A673 (cell line): Measurements from ENCODE around the gene RIT2. TPM values are rescaled to one million over a fixed set of nuclear protein-coding genes. Genes with fewer than 3 reads are reported as not detected.
"Not testable (repeated sequence)": the region's sequence is repeated elsewhere in the genome, so short reads cannot be mapped to it uniquely, and the experiment has no call there.

ENCODE experiments used
- BruUV-seq: library from RNA; stranded (reverse); fragments of 400-500 nt; replicated peaks from 2 replicates; lab custom pipeline; 2021; lab: Mats Ljungman, UMichigan
- CTCF ChIA-PET: fragments of 300-600 bp; sonication (Branson Sonifier 250); formaldehyde crosslinking; loops from one replicate; lab custom pipeline; 2022; ENCODE audit warnings: antibody characterized with exemption; lab: Charles Lee
- POLR2A ChIA-PET: fragments of 300-600 bp; sonication (Branson Sonifier 250); formaldehyde crosslinking; loops from one replicate; lab custom pipeline; 2022; ENCODE audit warnings: antibody characterized with exemption; ENCODE audit not compliant: low non-redundant PET; lab: Charles Lee
- DNase-seq: peaks from one replicate; pipeline ENCODE4 v3.0.0-alpha.2; 2015; ENCODE audit warnings: low spot score
- H3K27ac ChIP-seq: fragments of 200-600 bp; sonication (generic); 2 replicates; pipeline ENCODE4 v1.5.1; 2016; ENCODE audit warnings: mixed run types, low read depth, mild to moderate bottlenecking, mixed read lengths, antibody characterized with exemption, low read length; ENCODE audit not compliant: poor library complexity, severe bottlenecking
- H3K27me3 ChIP-seq: fragments of 200-600 bp; sonication (generic); replicated peaks from 2 replicates; pipeline ENCODE4 v1.6.1; 2017; ENCODE audit warnings: mixed run types, low read depth, mild to moderate bottlenecking, mixed read lengths, antibody characterized with exemption, low read length; ENCODE audit not compliant: insufficient read depth, poor library complexity
- H3K36me3 ChIP-seq: fragments of 200-600 bp; sonication (generic); 2 replicates; pipeline ENCODE4 v1.6.1; 2016; ENCODE audit warnings: mixed run types, mild to moderate bottlenecking, mixed read lengths, antibody characterized with exemption, low read length; ENCODE audit not compliant: insufficient read depth, poor library complexity, severe bottlenecking
- H3K4me1 ChIP-seq: fragments of 200-600 bp; sonication (generic); 2 replicates; pipeline ENCODE4 v1.6.1; 2017; ENCODE audit warnings: mixed run types, mild to moderate bottlenecking, mixed read lengths, antibody characterized with exemption, low read length; ENCODE audit not compliant: insufficient read depth, poor library complexity, severe bottlenecking
- H3K4me3 ChIP-seq: fragments of 200-600 bp; sonication (generic); 2 replicates; pipeline ENCODE4 v1.5.1; 2016; ENCODE audit warnings: low read depth, mixed run types, mild to moderate bottlenecking, mixed read lengths, low read length; ENCODE audit not compliant: poor library complexity, severe bottlenecking
- H3K9me3 ChIP-seq: fragments of 200-600 bp; sonication (generic); 2 replicates; pipeline ENCODE4 v1.6.1; 2016; ENCODE audit warnings: mixed run types, low read depth, mild to moderate bottlenecking, mixed read lengths, antibody characterized with exemption, low read length; ENCODE audit not compliant: poor library complexity, severe bottlenecking
- EZH2 ChIP-seq: fragments of 200-600 bp; sonication (generic); IDR thresholded peaks from 2 replicates; pipeline ENCODE4 v1.6.1; 2017; ENCODE audit warnings: borderline replicate concordance, low read depth, mild to moderate bottlenecking, mixed read lengths, antibody characterized with exemption, low read length; ENCODE audit not compliant: poor library complexity, severe bottlenecking
- intact Hi-C: fragments of 100-400 bp; cut with micrococcal nuclease; formaldehyde crosslinking; loops from one replicate; pipeline ENCODE4 v1.10.0; 2022; ENCODE audit not compliant: unreplicated experiment
- total RNA-seq: library from RNA; stranded (reverse); gene quantifications from 2 replicates; pipeline ENCODE4 v1.2.3, GENCODE V29; 2021
- TF ChIP-seq, protein P1 (sequence below): fragments of 300-800, 200-600 bp; sonication (generic); conservative IDR thresholded peaks from 2 replicates; pipeline ENCODE4 v1.5.1; 2017; ENCODE audit warnings: low read depth, mild to moderate bottlenecking, antibody characterized with exemption, low read length, moderate library complexity, mixed read lengths

The RIT2 gene
- total RNA-seq, 1 experiment from 2014 or later, result not detected

DNA sequence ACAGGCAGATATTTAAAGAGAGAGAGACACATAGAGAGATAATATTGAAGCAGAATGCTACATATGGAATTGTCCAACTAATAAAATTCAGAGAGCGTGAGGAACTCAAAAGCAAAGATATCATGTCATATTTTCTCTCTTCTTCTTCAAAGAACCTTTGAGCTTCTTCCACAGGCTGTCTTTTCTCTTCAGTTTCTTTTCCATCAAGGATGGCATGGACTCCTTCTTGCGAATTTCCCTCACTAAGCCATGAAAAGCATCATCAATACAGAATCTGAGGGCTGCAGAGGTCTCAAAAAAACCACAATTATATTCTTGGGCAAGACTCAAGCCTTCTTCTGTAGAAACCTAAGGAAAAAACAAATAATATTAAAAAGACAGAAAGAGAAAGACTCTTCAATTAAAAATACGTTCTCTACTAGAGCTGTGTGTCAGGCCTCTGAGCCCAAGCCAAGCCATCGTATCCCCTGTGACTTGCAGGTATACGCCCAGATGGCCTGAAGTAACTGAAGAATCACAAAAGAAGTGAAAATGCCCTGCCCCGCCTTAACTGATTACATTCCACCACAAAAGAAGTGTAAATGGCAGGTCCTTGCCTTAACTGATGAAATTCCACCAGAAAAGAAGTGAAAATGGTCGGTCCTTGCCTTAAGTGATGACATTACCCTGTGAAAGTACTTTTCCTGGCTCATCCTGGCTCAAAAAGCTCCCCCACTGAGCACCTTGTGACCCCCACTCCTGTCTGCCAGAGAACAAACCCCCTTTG, 371.9 kb downstream of the RIT2 start:
- no TSS peak for BruUV-seq
- intact Hi-C loops, result no loop called here
- POLR2A ChIA-PET, result no interaction called here
- no peak for DNase-seq
- no peak overlapping the region for H3K27ac ChIP-seq
- H3K27me3 ChIP-seq, result no peaks in the 10 kb centered on the region
- CTCF ChIA-PET, result no interaction called here
- TF ChIP-seq, protein P1, sequence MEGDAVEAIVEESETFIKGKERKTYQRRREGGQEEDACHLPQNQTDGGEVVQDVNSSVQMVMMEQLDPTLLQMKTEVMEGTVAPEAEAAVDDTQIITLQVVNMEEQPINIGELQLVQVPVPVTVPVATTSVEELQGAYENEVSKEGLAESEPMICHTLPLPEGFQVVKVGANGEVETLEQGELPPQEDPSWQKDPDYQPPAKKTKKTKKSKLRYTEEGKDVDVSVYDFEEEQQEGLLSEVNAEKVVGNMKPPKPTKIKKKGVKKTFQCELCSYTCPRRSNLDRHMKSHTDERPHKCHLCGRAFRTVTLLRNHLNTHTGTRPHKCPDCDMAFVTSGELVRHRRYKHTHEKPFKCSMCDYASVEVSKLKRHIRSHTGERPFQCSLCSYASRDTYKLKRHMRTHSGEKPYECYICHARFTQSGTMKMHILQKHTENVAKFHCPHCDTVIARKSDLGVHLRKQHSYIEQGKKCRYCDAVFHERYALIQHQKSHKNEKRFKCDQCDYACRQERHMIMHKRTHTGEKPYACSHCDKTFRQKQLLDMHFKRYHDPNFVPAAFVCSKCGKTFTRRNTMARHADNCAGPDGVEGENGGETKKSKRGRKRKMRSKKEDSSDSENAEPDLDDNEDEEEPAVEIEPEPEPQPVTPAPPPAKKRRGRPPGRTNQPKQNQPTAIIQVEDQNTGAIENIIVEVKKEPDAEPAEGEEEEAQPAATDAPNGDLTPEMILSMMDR, result no peak
- TF ChIP-seq EZH2, result no peak
- no peak overlapping the region for H3K4me3 ChIP-seq
- no peaks in the 10 kb centered on the region for H3K36me3 ChIP-seq
- H3K9me3 ChIP-seq, result no peaks in the 10 kb centered on the region
- H3K4me1 ChIP-seq, result no peaks in the 10 kb centered on the region

DNA sequence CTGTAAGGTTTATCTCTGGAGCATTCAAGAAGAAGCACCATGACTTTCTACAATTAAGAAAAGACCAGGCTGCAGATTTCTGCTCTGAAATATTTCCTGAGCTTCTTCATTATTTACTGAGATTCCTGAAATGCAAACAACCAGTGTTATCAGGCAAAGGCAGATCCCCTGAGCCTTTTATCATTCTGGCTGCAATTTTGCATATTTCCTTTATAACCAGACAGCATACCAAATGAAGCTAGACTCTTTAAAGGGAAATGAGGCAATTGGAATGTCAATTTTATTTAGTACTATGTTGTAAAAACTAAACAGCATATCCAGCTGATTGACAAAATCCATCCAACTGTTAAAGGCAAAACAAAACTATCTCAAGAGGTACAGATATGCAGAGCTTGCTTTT, 372.5 kb downstream of the RIT2 start:
- no peaks in the 10 kb centered on the region for H3K27me3 ChIP-seq
- no peaks in the 10 kb centered on the region for H3K4me1 ChIP-seq
- CTCF ChIA-PET, result no interaction called here
- H3K4me3 ChIP-seq, result no peak overlapping the region
- TF ChIP-seq, protein P1, result no peak
- TF ChIP-seq EZH2, result no peak
- H3K27ac ChIP-seq, result no peak overlapping the region
- DNase-seq, result no peak
- H3K9me3 ChIP-seq, result no peaks in the 10 kb centered on the region
- POLR2A ChIA-PET, result no interaction called here
- no TSS peak for BruUV-seq
- H3K36me3 ChIP-seq, result no peaks in the 10 kb centered on the region
- intact Hi-C loops, result no loop called here

DNA sequence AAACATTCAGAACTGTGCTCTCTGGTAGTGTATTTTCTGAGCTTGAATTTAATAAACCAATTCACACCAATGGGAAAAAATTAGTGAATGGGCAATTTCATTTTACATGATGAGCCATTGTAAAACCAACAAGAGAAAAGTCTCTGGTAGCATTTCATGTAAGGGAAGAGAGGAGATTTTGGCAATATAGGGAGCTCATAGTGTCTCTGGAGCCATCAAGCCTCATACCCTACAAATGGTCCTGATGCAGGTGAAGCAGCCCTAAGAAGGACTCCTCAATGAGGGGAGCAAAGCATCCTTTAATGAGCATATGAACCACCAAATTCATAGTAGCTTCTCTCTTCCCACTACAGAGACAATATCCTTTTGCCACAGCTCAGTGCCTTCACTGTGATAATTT, 373.0 kb downstream of the RIT2 start:
- TF ChIP-seq EZH2, result no peak
- TF ChIP-seq, protein P1, result no peak
- no peaks in the 10 kb centered on the region for H3K4me1 ChIP-seq
- H3K9me3 ChIP-seq, result no peaks in the 10 kb centered on the region
- DNase-seq, result no peak
- intact Hi-C loops, result no loop called here
- BruUV-seq, result no TSS peak
- no peak overlapping the region for H3K4me3 ChIP-seq
- CTCF ChIA-PET, result no interaction called here
- no peaks in the 10 kb centered on the region for H3K36me3 ChIP-seq
- no peaks in the 10 kb centered on the region for H3K27me3 ChIP-seq
- POLR2A ChIA-PET, result no interaction called here
- no peak overlapping the region for H3K27ac ChIP-seq

DNA sequence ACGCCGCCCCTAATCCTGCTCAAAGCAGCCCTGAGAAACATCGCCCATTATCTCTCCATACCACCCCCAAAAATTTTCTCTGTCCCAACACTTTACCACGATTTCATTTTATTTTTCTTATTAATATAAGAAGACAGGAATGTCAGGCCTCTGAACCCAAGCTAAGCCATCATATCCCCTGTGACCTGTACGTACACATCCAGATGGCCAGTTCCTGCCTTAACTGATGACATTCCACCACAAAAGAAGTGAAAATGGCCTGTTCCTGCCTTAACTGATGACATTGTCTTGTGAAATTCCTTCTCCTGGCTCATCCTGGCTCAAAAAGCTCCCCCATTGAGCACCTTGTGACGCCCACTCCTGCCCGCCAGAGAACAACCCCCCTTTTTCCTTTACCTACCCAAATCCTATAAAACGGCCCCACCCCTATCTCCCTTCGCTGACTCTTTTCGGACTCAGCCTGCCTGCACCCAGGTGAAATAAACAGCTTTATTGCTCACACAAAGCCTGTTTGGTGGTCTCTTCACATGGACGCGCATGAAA, 373.6 kb downstream of the RIT2 start:
- CTCF ChIA-PET, H3K4me1 ChIP-seq, H3K4me3 ChIP-seq, H3K27me3 ChIP-seq, DNase-seq, POLR2A ChIA-PET, BruUV-seq, H3K9me3 ChIP-seq, intact Hi-C loops, H3K27ac ChIP-seq, H3K36me3 ChIP-seq: not testable (repeated sequence)

DNA sequence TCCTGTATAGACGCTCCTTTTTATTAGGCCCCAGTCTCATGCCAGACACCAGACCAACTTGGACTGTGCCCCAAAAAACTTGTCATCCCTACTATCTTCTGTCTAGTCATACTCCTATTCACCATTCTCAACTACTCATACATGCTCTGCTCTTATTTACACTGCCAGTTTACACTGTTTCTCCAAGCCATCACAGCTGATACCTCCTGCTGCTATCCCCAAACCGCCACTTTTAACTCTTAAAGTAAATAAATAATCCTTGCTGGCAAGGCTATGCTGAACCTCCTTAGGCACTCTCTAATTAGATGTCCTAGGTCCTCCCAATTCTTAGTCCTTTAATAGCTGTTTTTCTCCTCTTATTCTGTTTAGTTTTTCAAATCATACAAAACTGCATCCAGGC, 374.2 kb downstream of the RIT2 start:
- H3K36me3 ChIP-seq, BruUV-seq, POLR2A ChIA-PET, H3K4me3 ChIP-seq, H3K27ac ChIP-seq, CTCF ChIA-PET, H3K9me3 ChIP-seq, H3K27me3 ChIP-seq, H3K4me1 ChIP-seq, intact Hi-C loops, DNase-seq: not testable (repeated sequence)
